ENCODE measurements around the gene PALB2.
A peak's percentile ranks its signal among the peaks of the same experiment; 100 is the strongest.
"Not testable (repeated sequence)": the region's sequence is repeated elsewhere in the genome, so short reads cannot be mapped to it uniquely, and the experiment has no call there.

The PALB2 gene

GRCh38 chr16:23584186-23585076 is 56.7 kb downstream of the PALB2 start:
- no peak for DNase-seq (ENCODE audit: low read depth in 2 of 3, low spot score in 2 of 3)

GRCh38 chr16:23583271-23583670 is 57.8 kb downstream of the PALB2 start:
- DNase-seq (ENCODE audit: low read depth in 2 of 3, low spot score in 2 of 3), result not testable (repeated sequence)

GRCh38 chr16:23581764-23582163 is 59.3 kb downstream of the PALB2 start:
- no peak for DNase-seq (ENCODE audit: low read depth in 2 of 3, low spot score in 2 of 3)

GRCh38 chr16:23580391-23580790 is 60.7 kb downstream of the PALB2 start:
- no peak for DNase-seq (ENCODE audit: low read depth in 2 of 3, low spot score in 2 of 3)

- no peak for DNase-seq (ENCODE audit: low read depth in 2 of 3, low spot score in 2 of 3)
Observed at GRCh38 chr16:23579371-23579770, 61.7 kb downstream of the PALB2 start.

- no peak for DNase-seq (ENCODE audit: low read depth in 2 of 3, low spot score in 2 of 3)
Observed at GRCh38 chr16:23578101-23578830, 62.8 kb downstream of the PALB2 start.

- no peak for DNase-seq (ENCODE audit: low read depth in 2 of 3, low spot score in 2 of 3)
Observed at GRCh38 chr16:23577493-23577892, 63.6 kb downstream of the PALB2 start.

- no peak for DNase-seq (ENCODE audit: low read depth in 2 of 3, low spot score in 2 of 3)
Observed at GRCh38 chr16:23575834-23576233, 65.3 kb downstream of the PALB2 start.

- no peak for DNase-seq (ENCODE audit: low read depth in 2 of 3, low spot score in 2 of 3)
Observed at GRCh38 chr16:23573817-23574216, 67.3 kb downstream of the PALB2 start.

GRCh38 chr16:23572394-23572793 is 68.7 kb downstream of the PALB2 start:
- DNase-seq (ENCODE audit: low read depth in 2 of 3, low spot score in 2 of 3), result no peak

- DNase-seq (ENCODE audit: low read depth in 2 of 3, low spot score in 2 of 3), result no peak
Observed at GRCh38 chr16:23571895-23572294, 69.2 kb downstream of the PALB2 start.

- DNase-seq (ENCODE audit: low read depth in 2 of 3, low spot score in 2 of 3), result no peak
Observed at GRCh38 chr16:23570992-23571632, 70.0 kb downstream of the PALB2 start.

- no peak for DNase-seq (ENCODE audit: low read depth in 2 of 3, low spot score in 2 of 3)
Observed at GRCh38 chr16:23567602-23568001, 73.5 kb downstream of the PALB2 start.

GRCh38 chr16:23566724-23567123 is 74.4 kb downstream of the PALB2 start:
- DNase-seq (ENCODE audit: low read depth in 2 of 3, low spot score in 2 of 3), result no peak

- DNase-seq (ENCODE audit: low read depth in 2 of 3, low spot score in 2 of 3), result no peak
Observed at GRCh38 chr16:23564575-23565363, 76.3 kb downstream of the PALB2 start.

GRCh38 chr16:23563186-23563585 is 77.9 kb downstream of the PALB2 start:
- no peak for DNase-seq (ENCODE audit: low read depth in 2 of 3, low spot score in 2 of 3)

- no peak for DNase-seq (ENCODE audit: low read depth in 2 of 3, low spot score in 2 of 3)
Observed at GRCh38 chr16:23562505-23562904, 78.6 kb downstream of the PALB2 start.

- no peak for DNase-seq (ENCODE audit: low read depth in 2 of 3, low spot score in 2 of 3)
Observed at GRCh38 chr16:23561586-23561985, 79.5 kb downstream of the PALB2 start.

GRCh38 chr16:23557779-23558702 is 83.1 kb downstream of the PALB2 start:
- peak in 1 of 3 experiments; percentile 2 for DNase-seq (ENCODE audit: low read depth in 2 of 3, low spot score in 2 of 3)
